GM12878 (cell line): ENCODE measurements around the gene SP8. TPM values are rescaled to one million over a fixed set of nuclear protein-coding genes. Genes with fewer than 3 reads are reported as not detected.

Experiments used
- HDAC6 ChIP-seq: fragments of 200-600 bp; sonication (generic); IDR thresholded peaks from one replicate; pipeline ENCODE4 v1.8.0; 2017; ENCODE audit warnings: antibody characterized with exemption; ENCODE audit not compliant: unreplicated experiment
- IKZF2 ChIP-seq, 2 experiments: fragments of 450-650 bp; IDR thresholded peaks; 2 replicates each; pipeline ENCODE4 v1.6.1; 2017; ENCODE audit warnings: mild to moderate bottlenecking in 2 of 2, moderate library complexity in 2 of 2
- NR2F1 ChIP-seq: fragments of 450-650 bp; conservative IDR thresholded peaks from 2 replicates; pipeline ENCODE4 v1.6.1; 2017; ENCODE audit warnings: mild to moderate bottlenecking
- PBX3 ChIP-seq: IDR thresholded peaks from 2 replicates; pipeline ENCODE4 v1.6.1; 2011; ENCODE audit warnings: mild to moderate bottlenecking, low read depth, low read length, moderate library complexity; ENCODE audit not compliant: insufficient replicate concordance
- RELB ChIP-seq: fragments of 450-650 bp; IDR thresholded peaks from 2 replicates; pipeline ENCODE4 v1.6.1; 2017; ENCODE audit warnings: low read depth, mild to moderate bottlenecking, moderate library complexity
- TCF7 ChIP-seq: IDR thresholded peaks from 2 replicates; pipeline ENCODE4 v1.6.1; 2014; ENCODE audit warnings: antibody characterized with exemption, borderline replicate concordance
- ZNF622 ChIP-seq: fragments of 450-650 bp; IDR thresholded peaks from 2 replicates; pipeline ENCODE4 v1.6.1; 2017; ENCODE audit warnings: mild to moderate bottlenecking, inconsistent platforms
- polyA plus RNA-seq, 11 experiments: library from polyadenylated mRNA; depleted of rRNA in 4 of 11; unstranded in 6 of 11; stranded (reverse) in 5 of 11; fragments of >200 nt; fragmentation: Nextera tagmentation in 4 of 11; fragmentation: Illumina TruSeq in 1 of 11; extraction: Ambion mirVana in 4 of 11; extraction: Trizol in 1 of 11; gene quantifications; 1 replicate in 1 of 11; 2 replicates in 10 of 11; pipeline versions ENCODE4 v1.2.1 to v1.2.3, GENCODE V29; 2011 to 2016; ENCODE audit warnings: inconsistent platforms in 2 of 11, missing spikeins in 2 of 11, low read depth in 1 of 11
- total RNA-seq, 4 experiments: library from RNA; depleted of rRNA in 3 of 4; stranded (reverse); fragments of >200 nt in 3 of 4; fragmentation: Illumina TruSeq in 1 of 4; extraction: Trizol in 1 of 4; gene quantifications; 2 replicates each; pipeline versions ENCODE4 v1.2.1 to v1.2.3, GENCODE V29; 2013 to 2021

The SP8 gene
- total and polyA plus RNA-seq, 10 of the 15 experiments (the other 5 are each of a cell fraction or from before 2014, with no cell fraction given), result not detected

- TF ChIP-seq PBX3, result no peak
- TF ChIP-seq TCF7, result no peak
- no peak for TF ChIP-seq RELB
- TF ChIP-seq NR2F1, result no peak
- TF ChIP-seq ZNF622, result no peak
- no peak for TF ChIP-seq IKZF2 (IDR thresholded peaks at IDR 0.05)
- no peak for TF ChIP-seq HDAC6
Measured at GRCh38 chr7:20735346-20736065, 51.2 kb downstream of the SP8 start (continued).

Other genes with a start within 250 kb of the SP8 start
- gene ABCB5, start 171.2 kb downstream of the SP8 start, total RNA-seq (2014; rRNA removed), result not detected in 2 replicates
- not detected in 2 replicates for gene ABCB5, start 171.2 kb downstream of the SP8 start, total RNA-seq (2014; rRNA removed; fragmentation: Illumina TruSeq; extraction: Trizol)
- gene ABCB5, start 171.2 kb downstream of the SP8 start, total RNA-seq (2021), result not detected in 2 replicates
- gene ABCB5, start 171.2 kb downstream of the SP8 start, polyA plus RNA-seq (2011; rRNA removed), result not detected in 2 replicates
- gene ABCB5, start 171.2 kb downstream of the SP8 start, polyA plus RNA-seq (2014; fragmentation: Illumina TruSeq; extraction: Trizol), result not detected in 2 replicates
- not detected for gene ABCB5, start 171.2 kb downstream of the SP8 start, polyA plus RNA-seq (2014; fragmentation: Nextera tagmentation; extraction: Ambion mirVana)
- not detected in 2 replicates for gene ABCB5, start 171.2 kb downstream of the SP8 start, polyA plus RNA-seq (2014; rRNA removed)
- not detected for gene ABCB5, start 171.2 kb downstream of the SP8 start, polyA plus RNA-seq (2016; fragmentation: Nextera tagmentation; extraction: Ambion mirVana)